GM19463 (cell line): ENCODE measurements around the gene FASTK.

Source experiments
- ATAC-seq: cut with Tn5 transposase; IDR thresholded peaks from one replicate; pipeline ENCODE4 v1.9.1; 2021; ENCODE audit warnings: mild to moderate bottlenecking, moderate library complexity; ENCODE audit not compliant: unreplicated experiment

FASTK gene

DNA sequence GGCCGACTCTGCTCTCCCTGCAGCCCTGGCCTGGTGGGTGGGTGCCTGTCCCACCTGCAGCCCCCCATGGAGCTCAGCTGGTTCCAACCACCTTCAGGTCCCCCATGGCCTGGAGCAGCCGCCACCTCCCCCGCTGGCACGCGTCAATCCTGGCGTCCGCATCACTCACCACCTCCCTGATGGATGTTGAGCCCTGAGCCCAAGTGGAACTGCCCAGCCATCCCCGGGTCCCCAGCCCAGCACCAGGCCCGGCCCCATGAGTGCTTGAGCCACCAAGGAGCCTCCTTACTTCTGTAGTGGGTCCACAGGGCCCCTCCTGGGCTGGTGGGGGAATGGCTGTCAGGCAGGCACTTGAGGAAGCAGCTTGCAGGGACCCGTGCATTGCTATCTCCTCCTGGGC lies 20.3 kb upstream of the FASTK start:
- no peak for ATAC-seq

DNA sequence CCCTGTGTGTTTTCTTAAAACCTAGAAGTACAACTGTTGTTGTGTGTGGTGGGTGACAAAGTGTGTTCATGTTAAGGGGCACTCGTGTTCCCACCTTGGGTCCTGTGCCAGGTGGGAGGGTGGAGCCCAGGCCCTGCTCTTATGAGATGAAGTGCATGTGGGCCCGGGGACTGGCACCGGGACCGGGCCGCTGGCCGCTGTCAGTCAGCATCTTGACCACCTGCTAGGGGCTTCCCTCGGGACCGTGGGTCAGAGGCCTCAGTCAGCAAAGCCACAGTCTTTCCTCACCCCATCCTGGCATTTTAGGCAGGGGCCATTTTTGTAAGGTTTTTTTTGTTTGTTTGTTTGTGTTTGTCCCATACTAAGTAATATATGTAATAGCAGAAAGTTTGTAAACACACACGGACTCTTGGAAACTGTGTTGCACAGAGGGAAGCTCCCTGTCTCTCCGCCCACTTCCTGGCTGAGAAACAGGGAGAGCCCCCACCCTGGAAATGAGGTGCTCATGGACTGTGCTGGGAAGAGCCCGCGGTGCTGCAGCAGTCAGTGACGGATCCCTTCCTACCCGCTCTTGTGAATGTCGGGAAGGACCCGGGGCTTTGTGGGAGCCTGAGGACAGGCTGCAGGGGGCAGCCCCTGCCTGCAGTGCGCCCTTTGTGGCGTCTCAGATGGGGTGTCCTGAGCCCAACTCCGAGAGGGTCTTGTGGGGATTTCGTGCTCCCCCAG lies 19.0 kb upstream of the FASTK start:
- no peak for ATAC-seq

DNA sequence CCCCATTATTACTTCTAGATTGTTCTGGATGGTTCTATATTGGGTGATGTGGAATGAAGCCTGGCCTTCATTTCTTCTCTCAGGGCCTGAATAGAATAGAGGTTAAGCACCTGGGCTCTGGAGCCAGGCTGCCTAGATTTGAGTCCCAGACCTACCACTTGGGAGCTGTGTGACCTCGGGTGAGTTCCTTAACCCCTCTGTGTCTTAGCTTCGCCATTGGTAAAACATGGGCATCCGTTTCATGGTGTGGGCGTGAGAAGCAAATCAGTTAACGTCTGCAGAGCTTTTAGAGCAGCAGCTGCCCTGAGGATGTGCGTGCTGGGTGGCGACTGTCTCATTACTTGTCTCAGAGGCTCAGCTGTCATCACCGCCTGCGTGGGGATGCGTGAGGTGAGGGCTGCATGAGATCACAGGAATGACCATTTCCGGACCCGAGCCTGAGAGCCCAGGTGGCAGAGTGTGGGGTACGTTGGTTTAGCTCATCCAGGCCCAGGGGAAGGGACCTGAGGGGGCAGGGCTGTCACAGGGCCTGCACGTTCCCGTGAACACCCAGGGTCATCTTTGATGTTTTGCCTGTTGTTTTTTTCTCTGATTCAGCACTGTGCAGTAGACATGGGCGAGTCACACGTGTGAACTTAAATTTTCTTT lies 15.3 kb upstream of the FASTK start:
- no peak for ATAC-seq

DNA sequence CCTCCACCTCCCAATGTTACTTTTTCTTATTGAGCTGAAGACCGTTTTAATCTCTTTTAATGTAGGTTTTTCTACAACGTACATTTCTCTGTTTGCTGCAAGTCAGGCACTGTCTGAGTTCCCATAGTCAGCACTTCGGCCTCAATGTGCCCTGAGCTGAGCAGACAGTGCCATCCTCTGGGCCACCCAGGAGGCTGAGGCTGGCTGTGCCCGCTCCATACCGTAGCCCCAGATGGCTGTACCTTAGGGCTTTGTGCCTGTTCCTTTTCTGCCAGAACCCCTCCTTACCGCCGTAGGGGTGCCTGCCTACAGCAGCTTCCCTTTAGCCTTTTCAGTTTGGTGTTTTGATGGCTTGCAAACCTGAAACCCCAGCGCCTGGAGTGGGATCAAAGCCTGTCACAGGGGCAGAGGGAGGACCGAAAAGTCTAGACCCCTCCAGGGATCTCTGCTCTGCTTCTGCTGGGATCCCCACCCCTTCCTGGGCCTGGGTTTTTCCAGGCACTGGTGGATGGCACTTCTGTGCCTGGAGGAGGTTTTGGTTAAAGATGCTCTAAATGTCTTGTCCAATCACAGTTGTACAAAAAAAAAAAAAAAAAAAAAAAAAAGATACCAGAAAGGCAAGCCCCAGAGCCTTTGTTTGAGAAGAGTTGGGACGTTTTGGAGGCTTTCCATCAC lies 14.7 kb upstream of the FASTK start:
- no peak for ATAC-seq

DNA sequence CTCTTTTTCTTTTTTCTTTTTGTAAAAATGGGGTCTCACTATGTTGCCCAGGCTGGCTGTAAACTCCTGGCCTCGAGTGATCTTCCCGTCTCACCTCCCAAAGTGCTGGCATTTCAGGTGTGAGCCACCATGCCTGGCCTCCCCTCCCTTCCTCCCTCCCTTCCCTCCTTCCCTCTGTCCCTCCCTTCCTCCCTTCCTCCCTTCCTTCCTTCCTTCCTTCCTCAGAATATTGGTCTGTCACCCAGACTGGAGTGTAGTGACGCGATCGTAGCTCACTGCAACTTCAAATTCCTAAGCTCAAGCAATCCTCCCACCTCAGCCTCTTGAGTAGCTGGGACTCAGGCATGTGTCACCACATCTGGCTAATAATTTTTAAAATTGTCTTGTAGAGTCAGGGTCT lies 14.1 kb upstream of the FASTK start:
- ATAC-seq, result no peak

DNA sequence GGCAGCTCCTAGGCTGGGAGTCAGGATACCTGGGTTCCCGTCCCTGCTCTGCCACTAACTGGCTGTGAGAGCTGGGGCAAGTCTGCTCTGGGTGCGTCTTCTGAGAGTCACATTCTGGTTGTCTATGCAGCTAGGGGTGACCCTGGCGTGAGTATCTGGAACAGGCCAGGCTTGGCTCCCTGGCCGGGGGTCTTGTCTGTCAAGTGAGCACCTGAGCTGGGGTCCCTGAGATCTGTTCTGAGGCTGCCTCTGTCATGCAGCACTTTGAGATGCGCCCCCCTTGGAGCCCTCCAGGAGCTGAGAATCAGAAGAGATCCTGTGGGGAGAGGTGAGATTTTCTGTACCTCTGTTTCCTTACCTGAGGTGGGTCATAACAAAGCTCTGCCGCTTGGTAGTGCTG lies 13.1 kb upstream of the FASTK start:
- ATAC-seq, result no peak

DNA sequence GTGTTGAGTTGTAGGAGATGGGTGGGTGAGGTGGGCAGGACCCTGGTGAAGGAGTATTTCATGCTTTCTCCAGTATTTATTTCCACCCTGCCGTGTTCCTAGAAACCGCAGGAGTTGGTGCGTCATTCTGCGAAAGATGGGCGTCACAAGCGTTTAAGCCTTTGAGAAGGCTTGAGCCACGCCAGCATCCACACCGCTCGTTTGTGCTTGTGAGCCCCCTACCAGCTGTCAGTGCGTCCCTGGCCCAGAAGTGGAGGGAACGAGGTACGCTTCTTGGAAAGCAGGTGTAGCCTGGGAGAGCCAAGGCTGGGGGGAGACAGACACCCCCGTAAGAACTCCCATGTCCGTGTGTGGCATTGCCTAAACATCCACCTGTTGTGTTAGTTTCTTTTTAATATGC lies 11.4 kb upstream of the FASTK start:
- ATAC-seq, result no peak

DNA sequence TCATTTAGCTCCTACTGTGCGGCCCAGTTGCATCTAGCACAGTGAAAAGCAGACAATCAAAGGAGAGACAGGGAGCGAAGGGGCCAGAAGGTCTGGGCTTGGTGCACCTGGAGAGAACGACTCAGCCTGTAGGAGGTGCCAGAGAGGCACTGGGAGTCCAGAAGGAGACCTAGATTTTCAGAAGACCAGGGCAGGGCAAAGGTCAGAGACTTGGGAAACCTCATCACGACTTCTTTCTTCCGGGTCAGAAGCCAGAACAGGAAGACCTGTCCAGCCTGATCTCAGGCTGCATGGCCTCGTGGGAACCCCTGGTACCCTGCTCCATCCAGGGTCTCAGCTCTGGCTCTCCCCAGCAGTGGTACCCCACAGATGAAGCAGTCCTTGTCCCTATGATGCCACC lies 10.8 kb upstream of the FASTK start:
- no peak for ATAC-seq

DNA sequence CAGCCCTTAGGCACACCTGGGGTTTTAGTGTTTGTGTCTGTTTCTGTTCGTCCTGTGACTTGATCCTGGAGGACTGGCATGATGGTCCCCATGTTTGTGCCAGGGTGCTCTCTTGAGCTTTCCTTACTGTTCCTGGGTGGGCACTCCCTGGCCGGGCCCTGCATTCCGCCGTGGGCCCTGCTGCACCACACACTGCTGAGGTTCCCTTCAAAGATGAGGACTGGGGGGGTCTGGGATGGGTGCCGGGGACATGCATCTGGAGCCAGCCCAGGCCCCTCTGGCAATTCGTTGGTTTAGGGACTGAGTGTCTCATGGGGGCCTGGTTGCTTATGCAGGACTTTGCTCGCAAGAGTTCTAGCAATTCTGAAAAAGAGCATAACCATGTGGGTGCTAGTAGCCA lies 10.4 kb upstream of the FASTK start:
- no peak for ATAC-seq

DNA sequence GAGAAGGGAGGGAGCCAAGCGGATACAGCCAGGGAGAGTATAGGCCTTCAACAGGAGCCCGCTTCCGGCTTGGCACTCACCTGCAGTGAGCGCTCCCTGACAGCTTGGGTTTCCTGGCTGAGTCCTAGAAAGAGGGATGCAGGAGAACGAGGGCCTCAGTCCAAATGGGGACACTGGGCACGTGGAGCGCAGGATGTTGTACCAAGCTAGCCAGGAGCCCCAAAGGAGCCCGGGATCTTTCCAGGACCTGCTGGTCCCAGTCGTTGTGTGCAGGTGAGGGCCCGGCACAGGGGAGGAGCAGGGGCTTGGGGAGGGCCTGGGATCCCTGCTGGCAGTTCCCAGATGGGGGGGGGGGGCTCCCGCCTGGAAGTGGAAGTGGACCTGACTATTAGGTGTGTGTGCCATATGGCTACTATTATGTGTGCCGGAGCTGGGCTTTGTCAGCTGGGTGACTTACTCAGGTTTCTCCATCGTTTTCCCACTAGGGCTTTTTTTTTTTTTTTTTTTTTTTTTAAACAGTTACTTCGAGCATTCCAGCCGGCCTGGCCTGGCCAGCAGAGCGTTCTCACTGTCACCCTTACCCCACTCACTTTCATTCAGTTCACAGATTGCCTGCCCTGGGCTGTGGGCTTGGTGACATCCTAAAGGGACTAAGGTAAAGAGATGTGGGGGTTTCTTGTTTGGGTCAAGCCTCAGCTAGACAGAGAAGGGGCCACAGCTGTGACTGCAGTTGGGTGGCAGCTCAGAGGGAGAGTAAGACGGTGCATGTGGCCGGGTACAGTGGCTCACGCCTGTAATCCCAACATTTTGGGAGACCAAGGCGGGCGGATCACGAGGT lies 9.5 kb upstream of the FASTK start:
- ATAC-seq, result no peak

DNA sequence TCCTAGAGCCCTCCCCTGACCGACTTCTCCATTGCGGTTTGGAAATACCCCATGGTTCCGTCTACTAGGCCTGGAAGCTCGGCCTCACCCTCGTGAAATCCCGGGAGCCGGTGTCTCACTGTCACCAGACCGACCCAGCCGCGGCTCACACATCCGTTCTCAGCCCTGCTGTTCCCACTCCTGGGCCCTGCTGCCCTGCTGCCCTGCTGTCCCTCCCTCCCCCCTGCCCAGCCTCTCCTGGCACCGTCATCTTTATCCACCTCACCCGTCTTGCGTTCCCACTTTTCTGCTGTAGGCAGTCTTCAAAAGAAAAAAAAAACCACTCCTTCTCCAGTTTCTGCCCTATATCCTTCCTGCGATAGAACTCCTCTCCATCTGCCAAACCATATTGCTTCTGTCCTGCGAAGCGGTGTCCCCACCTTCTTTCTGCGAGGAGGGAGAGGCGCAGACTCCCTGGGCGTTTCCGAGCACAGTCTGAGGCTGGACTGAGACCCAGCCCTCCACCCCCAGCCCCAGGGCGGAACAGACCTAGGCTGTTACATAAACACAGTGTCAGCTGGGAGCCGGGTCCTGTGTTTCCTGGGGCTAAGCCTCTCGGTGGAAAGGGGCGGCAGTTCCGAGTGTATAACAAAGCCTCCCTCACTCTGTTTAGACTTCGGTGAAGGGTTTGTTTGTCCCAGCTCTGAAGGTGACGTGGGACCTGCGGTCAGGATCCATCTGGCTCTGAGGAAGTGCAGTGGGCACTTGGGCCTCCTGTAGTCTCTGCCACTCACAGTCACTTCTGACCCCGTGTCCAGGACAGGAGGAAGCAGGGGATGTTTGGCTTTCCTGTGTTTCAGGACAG lies 8.5 kb upstream of the FASTK start:
- no peak for ATAC-seq

DNA sequence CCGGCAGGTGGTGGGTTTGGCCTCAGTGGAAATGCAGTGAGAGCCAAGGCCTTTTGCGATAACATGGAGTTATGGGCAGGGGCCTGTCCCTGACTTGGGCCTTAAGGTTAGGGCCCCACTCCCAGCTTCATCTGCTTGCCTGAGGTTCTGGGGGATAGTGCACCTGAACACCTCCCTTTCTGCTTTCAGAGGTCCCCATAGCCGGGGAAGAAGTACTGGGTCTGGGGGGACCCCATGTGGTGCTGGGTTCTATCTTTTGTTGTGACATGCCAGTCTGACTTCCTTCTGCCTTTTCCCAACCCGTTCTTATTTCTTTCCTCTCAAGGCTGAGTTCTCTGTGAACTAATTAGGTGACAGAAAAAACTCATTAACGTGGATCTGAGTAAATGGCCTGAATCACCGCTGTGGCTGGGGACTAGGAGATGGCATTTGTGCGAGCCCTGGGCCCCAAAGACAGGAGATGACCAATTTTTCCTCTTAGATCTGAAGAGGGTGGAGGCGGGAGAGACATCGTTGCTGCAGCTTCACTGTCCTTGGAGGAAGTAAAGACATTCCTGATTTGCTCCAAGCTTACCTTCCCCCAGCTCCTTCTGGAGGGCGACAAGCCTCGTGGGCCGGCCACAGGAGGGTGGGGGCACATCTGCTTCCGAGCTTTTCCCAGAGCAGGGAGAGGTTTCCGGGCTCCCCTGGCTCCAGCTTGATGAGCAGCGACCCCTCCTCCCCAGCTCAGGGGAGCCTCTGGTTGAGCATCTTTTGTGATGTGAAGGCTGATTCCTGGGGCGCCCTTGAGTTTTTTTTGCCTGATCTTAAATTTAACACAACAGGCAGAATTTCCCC lies 7.6 kb upstream of the FASTK start:
- ATAC-seq, result no peak

DNA sequence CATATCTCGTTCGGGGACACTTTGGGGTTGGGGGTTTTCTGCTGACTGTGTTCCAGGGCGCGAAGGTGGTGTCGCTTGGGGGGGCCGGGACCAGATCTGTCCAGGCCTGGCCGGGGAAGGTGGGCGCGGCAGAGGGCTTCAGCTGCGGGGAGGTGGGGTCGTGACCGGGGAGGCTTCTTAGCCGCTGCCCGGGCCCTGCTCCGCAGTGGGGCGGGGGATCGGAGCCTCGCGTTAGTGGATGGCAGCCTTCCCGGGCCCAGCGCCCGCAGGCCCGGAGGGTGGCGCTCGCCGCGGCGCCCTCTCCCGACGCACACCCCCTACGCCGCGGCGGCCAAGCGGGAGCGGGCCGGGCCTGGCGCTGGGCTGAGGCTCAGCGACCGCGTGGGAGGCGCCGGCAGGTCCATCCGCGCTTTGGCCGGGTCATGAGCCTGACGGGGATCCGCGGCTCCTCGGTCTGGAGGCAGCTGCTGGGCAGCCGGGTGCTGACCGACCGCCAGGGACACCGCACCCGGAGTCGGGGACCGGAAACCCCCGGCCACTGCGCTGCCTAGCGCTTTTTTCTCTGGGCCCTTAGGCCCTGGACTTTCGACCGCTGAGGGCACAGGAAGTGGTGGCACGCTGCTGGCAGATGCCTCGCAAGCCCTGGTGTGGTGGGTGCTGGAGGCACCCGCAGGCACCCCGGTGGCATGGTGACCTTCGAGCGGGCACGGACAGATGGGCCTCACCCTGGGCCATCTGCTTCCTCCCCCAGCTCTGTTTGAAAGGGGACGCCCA lies 6.8 kb upstream of the FASTK start:
- ATAC-seq, result peak; percentile 27

DNA sequence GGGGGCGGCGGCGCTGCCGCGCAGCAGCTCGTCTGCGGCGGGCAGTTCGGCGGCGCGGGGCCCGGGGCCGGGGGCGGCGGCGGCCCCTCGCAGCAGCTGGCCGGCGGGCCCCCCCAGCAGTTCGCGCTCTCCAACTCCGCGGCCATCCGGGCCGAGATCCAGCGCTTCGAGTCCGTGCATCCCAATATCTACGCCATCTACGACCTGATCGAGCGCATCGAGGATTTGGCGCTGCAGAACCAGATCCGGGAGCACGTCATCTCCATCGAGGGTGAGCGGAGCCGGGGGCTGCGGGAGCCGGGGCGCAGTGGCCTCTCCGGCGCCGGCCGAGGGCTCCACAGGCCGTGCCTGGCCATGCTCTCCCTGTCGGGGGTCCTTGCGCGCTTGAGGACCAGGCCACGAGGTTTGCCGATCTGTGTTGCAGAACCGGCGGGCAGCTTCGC lies 6.2 kb upstream of the FASTK start:
- no peak for ATAC-seq

DNA sequence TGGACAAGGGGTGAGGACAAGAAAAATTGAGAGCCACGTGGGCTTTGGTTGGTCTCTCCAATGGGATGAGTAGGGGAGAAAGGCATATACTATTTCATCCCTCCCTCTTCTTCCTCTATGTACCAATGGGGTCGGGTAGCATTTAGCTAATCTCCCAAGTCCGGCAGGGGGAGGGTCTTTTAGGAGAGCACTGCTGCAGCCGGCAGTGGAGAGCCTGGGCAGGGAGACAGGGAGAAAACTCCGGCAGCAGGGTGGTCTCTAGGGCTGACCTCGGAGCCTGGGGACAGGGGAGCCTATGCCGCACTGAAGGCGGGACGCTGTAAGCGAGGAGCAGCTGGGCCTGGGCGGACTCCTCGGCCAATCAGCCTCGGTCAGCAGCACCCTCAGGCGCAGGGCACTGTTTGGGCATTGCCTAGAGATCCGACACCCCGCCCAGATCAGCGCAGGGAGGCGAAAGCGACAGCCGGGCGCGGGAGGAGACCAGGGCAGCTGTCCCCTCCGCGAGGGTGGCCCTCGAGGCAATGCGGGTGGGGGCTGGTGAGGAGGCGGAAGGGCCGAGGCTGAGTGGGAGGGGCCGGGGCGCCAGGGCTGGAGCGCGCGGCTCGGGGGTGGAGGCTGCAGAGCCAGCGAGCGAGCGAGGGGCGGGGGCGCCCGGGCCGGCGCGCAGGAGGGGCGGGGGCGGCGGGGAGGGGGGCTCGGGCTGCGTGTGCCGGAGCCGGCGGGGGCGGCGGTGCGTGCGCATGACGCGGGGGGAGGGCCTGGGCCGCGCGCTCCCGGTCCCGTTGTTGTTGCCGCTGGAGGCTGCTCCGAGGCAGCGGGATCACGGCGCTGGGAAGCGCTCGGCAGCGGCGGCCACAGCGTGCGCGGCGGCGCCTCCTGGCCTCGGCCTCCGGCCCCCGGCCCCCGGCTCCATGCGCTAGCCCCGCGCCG lies 5.3 kb upstream of the FASTK start, which contains the start of gene AGAP3:
Gene AGAP3 (plus strand): TSS at position 785 of the 930 bp plus-strand sequence. CDS start 267 bp downstream, outside the sequence.
- ATAC-seq, result peak; percentile 41

DNA sequence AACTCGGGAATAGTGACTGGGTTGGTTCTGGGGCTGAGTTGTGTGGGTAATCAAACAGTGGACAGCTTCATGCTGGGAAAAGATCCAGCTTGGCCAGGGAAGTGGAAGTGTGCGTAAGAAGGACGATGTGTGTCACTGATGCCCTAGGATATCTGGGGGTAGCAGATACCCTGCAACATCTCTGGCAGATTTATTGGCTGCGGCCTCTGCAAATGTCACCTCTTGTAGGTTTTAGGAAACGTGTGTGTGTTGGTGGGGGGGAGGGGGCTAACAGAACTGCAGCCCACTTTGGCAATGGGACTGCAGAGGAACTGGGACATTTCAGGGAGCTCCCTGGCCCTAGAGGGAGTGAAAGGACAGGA lies 4.7 kb upstream of the FASTK start:
- no peak for ATAC-seq

DNA sequence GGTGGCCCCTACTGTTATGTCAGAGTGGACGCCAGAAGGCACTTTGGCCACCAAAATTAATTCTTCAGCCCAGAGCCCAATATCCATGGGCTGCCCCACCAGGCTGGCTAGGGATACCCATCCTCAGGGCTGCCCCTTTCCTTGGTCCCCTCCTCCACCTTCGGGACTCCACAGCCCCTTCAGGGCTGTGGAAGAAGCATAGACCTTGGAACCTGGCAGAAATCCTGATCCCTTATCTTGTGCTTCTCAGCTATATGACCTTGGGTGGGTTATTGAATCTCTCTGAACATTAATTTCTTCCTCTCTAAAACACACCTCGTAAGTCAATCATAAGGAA lies 3.2 kb upstream of the FASTK start:
- no peak for ATAC-seq
